ENCODE measurements around the gene TMEM187.
"Not testable (repeated sequence)": the region's sequence is repeated elsewhere in the genome, so short reads cannot be mapped to it uniquely, and the experiment has no call there.

Gene TMEM187

DNA sequence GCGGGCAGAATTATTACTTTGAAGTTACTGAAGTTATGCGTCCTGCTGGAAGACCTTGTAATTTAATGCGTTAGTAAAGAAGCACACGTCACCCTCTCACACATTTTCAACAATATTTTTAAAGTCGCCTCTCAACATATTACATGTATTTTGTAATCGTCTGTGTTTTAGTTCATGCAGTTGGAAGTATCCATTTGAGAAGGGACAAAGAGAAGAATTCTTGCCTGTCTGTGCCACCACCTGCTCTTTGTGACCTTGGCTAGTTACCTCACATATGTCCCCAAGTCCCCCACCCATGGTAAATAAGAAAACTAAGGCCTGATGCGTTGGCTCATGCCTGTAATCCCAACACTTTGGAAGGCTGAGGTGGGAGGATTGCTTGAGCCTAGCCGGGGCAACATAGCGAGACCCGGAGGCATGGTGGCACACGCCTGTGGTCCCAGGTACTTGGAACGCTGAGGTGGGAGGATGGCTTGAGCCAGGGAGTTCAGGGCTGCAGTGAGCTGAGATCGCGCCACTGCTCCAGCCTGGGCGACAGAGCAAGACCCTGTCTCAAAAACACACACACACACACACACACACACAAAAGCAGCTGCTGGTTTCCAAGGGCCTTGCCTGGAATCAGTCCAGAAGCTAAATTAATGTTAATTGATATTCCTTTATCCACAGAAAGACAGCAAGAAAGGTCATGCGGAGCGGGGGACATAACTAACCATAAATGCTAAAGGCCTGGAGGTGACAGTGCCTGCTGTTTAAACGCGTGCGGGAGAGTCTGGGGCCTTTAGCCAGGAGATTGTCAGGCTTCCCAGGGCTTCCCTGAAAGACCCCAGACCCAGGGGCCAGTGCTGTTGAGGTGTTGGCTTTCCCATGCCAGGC, 811 bp downstream of the TMEM187 start:
- DNase-seq = peak; percentile 71

DNA sequence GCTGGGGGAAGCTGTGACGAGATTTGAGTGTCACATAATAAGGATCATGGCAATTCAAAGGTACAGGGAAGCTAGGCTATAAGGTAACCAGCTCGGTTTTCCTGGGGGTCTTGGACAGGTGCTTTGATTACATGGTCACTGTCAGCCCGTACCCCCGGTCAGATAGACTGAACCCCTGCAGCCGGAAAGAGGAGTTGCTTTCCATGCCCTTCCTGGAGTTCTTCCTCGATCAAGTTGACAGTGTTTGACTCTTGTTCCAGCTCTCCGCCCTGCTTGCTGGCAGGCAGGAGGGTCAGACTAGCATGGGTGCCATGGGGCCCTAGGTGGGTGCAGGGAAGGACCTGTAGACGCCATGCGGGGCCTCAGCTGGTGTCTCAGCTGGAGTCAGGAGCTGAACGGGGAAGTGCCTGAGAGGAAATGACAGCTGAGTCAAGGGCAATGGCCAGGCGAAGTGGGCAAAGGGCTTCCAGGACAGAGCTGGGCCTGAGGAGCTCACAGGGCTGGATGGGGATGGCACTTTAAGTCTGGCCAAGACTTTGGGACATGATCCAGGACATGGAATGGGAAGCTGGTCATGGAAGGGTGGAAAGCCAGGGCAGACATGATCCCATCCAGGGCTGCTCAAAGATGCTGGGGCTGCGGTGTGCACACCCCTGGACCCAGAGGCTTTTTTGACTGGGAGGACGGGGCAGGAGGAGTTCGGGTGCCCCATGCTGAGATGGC, 1.6 kb downstream of the TMEM187 start:
- DNase-seq = no peak

GRCh38 chrX:153974726-153975286, 2.3 kb downstream of the TMEM187 start:
- no peak for DNase-seq

DNA sequence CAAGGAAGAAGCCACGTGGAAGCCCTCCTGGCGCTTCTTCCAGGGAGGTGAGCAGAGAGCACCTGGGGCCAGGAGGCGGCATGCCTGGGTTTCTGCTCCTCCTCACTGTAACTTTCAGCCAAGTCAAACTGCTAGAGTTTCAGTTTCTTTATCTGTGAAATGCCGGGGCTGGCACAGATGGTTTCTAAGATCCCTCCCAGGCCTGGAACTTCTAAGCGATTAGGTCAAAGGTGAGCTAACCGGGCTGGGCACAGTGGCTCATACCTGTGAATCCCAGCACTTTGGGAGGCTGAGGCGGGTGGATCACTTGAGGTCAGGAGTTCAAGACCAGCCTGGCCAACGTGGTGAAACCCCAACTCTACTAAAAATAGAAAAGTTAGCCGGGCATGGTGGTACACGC, 7.8 kb downstream of the TMEM187 start:
- DNase-seq = not testable (repeated sequence)

DNA sequence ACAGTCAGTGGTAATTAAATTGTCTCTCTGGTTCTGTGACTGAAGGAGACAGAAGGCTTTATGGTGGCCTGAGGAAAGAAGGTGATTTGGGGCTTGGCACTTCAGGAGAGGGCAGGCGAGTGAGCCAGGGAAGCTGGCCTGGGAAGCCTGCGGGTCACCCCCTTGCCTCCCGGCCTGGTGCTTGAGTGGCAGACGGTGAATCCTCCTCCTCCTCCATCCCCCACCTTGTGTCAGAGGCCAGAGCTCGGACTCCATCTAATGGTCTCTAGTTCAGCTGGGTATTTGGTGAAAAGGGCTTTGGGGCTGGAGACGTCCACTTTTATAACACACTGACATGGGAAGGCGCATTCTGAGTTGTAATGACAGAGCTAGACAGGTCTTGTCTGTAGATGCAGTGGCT, 8.7 kb downstream of the TMEM187 start:
- no peak for DNase-seq

- DNase-seq = no peak
These were observed 9.4 kb downstream of the TMEM187 start for GRCh38 chrX:153981771-153982533.

- DNase-seq = no peak
These were observed 10.8 kb downstream of the TMEM187 start for GRCh38 chrX:153983321-153983801.

DNA sequence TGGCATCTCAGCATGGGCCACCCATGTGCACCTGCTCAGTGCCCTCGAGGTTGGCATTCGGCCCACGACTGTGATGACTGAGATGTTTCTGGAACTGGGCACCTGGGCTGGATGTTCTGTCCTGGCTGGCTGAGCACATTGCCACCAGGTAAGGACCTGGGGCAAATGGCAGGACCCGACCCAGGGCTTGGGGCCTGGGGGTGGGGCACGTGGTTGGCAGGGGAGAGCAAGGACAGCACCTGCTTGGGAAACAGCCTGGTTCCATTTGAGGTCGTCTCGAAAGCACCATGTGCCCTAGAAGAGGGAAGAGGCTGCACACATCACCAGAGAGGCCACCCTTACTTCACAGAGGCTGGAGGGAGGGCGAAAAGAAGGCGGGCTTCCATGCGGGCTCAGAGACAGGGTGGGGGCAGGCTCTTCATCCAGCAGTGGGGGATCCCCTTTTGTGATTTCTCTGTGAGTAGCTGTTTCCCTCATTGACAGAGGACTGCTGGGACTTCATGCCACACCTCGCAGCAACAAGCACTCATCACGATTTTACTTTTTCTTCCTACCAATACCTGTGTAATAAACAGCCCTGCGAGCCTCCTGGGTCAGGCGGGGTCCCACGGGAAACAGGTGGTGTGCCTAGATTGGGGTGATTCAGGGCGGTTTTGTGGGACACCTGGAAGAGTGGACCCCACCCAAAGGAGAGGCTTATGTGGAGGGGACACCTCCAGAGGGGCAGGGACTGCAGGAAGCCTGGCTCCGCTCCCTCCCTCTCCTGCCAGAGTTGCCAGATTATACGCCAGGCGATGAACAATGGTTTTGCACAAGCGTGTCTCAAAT, 12.0 kb downstream of the TMEM187 start:
- DNase-seq = no peak

DNA sequence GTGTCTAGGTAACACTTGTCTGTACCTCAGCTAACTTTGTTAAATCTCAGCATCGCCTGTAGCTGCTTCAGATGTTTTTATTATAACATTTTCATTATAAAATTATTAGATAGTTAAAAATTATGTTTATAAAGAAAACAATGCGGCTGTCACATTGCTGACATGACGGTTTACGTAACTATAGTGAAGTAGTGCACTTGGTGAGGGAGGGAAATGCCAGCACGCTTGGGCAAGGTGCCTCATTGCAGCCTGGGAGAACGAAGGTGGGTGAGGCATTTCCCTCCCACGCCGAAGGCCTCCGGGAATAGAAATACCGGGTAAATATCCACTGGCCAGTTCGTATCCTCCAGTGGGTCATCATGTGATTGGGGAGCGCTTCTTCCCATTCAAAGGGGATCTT, 15.9 kb downstream of the TMEM187 start:
- no peak for DNase-seq

DNA sequence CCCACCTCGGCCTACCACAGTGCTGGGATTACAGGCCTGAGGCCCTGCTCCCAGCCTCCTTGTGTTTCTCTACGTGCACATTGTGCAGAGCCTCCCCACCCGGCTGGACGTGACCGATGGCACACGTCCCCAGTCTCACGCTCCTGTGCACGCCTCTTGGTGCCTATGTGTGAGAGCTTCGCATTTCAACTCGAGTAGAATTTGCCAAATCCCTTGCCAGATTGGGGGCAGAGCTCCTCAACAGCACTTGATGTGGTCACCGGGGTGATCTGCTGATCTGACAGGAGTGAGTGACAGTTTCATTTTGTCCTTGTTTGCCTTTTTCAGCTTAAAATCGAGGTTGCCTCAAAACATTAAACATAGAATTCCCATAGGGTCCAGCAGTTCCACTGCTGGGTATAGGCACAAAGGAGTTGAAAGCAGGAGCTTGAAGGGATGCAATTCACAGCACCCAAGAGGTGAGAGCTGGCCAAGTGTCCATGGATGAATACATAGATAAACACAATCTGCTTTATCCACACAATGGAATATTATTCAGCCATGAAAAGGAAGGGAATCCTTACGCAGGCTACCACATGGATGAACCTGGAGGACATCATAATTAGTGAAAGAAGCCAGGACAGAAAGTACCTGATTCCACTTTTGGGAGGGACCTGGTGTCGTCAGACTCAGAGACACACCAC, 17.6 kb downstream of the TMEM187 start:
- DNase-seq = no peak

DNA sequence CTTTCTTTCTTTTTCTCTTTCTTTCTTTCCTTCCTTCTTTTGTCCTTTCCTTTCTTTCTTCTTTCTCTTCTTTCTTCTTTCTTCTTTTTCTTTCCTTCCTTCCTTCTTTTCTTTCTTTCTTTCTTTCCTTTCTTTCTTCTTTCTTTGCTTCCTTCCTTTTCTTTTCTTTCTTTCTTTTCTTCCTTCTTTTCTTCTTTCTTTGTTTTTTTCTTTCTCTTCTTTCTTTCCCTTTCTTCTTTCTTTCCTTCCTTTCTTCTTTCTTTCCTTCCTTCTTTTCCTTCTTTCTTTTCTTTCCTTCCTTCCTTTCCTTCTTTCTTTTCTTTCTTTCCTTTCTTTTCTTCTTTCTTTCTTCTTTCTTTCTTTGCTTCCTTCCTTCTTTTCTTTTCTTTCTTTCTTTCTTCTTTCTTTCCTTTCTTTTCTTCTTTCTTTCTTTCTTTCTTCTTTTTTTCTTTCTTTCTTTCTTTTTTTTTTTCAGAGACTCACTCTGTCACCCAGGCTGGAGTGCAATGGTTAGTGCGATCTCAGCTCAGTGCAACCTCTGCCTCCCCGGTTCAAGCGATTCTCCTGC, 18.5 kb downstream of the TMEM187 start:
- no peak for DNase-seq

GRCh38 chrX:153992180-153992579, 19.6 kb downstream of the TMEM187 start:
- no peak for DNase-seq

DNA sequence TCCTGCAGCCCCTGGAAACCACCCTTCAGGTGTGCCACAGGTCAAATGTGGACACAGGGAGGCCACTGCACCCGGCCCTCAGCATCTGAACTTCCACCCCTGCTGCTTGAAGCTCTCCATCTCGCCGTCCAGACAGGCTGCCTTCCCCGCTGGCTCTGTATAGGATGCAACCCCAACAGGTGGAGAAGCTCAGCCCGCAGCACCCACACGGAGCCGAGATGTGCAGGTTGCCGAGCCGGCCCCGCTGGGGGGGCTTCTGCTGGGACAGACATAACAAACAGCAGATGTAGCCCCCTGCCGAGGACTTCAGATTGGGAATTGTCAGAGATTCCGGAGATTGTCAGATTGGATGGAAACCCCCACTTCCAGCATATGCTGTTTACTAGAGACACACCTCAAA, 20.5 kb downstream of the TMEM187 start:
- DNase-seq = no peak

DNA sequence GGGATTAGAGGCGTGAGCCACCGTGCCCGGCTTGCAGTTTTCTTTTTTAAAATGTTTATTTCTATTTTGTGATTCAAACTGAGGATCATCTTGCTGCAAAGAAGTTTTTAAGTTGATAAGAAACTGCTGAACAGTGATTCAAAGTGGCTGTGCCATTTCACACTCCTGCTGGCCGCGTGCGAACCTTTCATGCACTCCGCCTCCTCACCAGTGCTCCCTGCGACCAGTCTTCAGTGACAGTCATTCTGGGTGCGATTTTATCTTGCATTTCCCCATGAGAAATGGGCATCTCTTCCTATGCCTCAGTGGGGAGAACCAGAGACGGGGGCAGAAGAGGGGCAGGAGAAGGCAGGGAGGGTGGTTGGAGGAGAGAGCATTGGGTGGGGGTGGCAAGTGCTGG, 21.4 kb downstream of the TMEM187 start:
- DNase-seq = no peak

- DNase-seq = not testable (repeated sequence)
These were observed 21.8 kb downstream of the TMEM187 start for GRCh38 chrX:153994398-153994797.

DNA sequence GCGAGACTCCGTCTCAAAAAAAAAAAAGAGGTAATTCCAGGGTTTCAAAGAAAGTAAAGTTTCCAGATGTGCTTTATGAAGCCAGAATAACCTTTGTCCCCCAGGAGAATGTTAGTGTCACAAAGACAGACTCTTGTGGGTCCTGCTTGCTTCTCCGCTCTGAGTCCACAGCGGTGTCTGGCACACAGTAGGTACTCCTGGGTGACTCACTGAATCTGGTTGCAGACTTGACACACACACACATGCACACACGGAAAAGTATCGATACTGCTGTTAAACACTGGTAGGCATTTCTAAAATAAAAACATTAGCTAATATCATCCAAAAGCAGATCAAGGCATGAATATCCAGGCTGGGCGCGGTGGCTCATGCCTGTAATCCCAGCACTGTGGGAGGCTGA, 22.9 kb downstream of the TMEM187 start:
- DNase-seq = no peak

DNA sequence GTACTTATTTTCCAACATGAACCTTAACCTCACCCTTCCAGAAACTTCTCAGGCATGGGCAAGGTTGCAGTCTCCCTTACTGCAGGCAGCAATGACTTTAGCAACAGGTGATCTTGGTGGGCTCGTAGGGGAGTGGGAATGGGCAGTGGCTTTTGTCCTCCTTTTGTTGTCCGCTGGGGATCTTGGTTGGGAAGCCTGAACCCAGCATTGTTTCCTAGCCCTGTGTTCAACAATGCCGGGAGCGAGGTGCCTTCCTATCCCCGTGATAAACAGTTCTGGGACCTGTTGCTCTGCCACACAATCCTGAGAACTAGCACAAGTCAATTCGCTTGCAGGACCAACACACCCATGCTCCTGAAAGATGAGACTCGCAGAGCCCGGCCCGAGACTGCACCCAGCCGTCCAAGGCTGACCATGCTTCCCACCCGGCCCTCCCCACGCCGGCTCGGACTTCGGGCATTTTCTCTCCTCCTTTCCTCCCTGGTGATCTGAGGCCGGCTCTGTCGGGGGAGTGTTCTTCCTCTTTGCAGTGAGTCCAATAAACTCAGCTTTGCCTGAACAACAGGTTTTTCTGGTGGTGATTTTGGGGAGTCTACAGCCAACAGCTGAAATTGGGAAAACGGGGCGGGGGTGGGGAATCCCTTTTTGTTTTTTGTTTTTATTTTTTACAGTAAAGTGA, 26.9 kb downstream of the TMEM187 start:
- no peak for DNase-seq

DNA sequence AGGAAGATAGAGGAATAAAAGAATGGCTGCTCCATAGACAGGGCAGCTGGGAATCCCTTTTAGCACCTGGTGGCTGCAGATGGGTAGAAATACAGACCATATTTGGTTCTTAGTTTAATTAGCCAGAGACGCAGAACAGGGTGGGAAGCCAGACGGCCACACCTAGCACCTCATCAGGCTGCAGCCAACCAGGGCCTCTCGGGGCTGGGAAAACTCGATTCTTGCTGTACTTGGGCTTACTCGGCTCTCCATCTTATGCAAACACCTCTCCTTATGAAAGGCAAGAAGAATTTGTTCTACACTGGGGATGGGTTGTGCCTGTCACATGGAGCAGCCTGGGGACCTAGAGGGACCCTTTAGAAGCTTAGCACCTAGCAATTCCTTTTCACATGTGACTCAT, 27.5 kb downstream of the TMEM187 start:
- no peak for DNase-seq

- DNase-seq = peak; percentile 48
These were observed 29.7 kb downstream of the TMEM187 start for GRCh38 chrX:154002215-154002719.

DNA sequence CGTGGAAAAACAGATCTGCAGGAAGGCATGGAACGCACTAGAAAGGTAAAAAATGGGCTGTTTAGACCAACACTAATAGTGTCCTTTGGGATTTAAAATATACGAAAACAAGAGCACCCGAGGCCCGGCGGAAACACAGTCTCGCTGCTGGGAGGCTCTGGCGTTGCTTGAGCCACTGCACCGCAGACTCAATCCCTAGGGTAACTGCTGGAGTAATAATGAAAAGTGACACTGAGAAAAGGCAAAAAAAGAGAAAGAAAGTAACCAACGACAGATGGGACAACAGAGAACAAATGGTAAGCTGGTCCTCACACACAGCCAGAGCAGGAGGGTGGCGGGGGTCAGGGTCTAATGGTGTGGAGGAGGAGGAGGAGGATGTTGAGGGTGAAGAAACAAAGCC, 31.8 kb downstream of the TMEM187 start:
- no peak for DNase-seq

Measured in NCI-H1092 treated with DMSO at 0.1 percent for 48 hours (cell line).